Cardiac muscle cell (in vitro differentiated cells and primary cell): ENCODE data around the gene SH3PXD2B. TPM values are rescaled to one million over a fixed set of nuclear protein-coding genes. Genes with fewer than 3 reads are reported as not detected.
"Not testable (repeated sequence)": the region's sequence is repeated elsewhere in the genome, so short reads cannot be mapped to it uniquely, and the experiment has no call there.

Experiments
- DNase-seq, 2 donors: peaks; one replicate each; pipeline versions ENCODE4 v3.0.0 to v3.0.0-alpha.2; 2010 to 2017; ENCODE audit warnings: low read depth in 1 of 2, low spot score in 1 of 2
- H3K27ac ChIP-seq: fragments of 200-600 bp; sonication (generic); 2 replicates; pipeline ENCODE4 v1.5.1; 2016
- H3K27me3 ChIP-seq: fragments of 200-600 bp; sonication (generic); 2 replicates; pipeline ENCODE4 v1.6.0; 2016; ENCODE audit warnings: control low read depth
- H3K36me3 ChIP-seq: fragments of 200-600 bp; sonication (generic); 2 replicates; pipeline ENCODE4 v1.5.1; 2016; ENCODE audit warnings: control low read depth
- H3K4me1 ChIP-seq: fragments of 200-600 bp; sonication (generic); 2 replicates; pipeline ENCODE4 v1.8.1; 2017; ENCODE audit warnings: low read depth, mild to moderate bottlenecking, mixed run types
- H3K4me3 ChIP-seq: fragments of 200-600 bp; sonication (generic); 2 replicates; pipeline ENCODE4 v1.5.1; 2016; ENCODE audit warnings: mild to moderate bottlenecking
- H3K9me3 ChIP-seq: fragments of 200-600 bp; sonication (generic); 2 replicates; pipeline ENCODE4 v1.5.1; 2017; ENCODE audit warnings: low read depth, mild to moderate bottlenecking, control low read depth
- polyA plus RNA-seq: library from polyadenylated mRNA; unstranded; fragments of >200 nt; fragmentation: Nextera tagmentation; extraction: Ambion mirVana; gene quantifications from 2 replicates; pipeline ENCODE4 v1.2.1, GENCODE V29; 2016
- total RNA-seq: library from RNA; depleted of rRNA; stranded (reverse); fragments of >200 nt; gene quantifications from 2 replicates; pipeline ENCODE4 v1.2.3, GENCODE V29; 2016
- TF ChIP-seq, protein P1 (sequence below): IDR thresholded peaks from 2 replicates; pipeline ENCODE4 v1.5.1; 2012; ENCODE audit warnings: low read depth, mild to moderate bottlenecking, low read length

SH3PXD2B gene
- total and polyA plus RNA-seq, 2 experiments from 2014 or later, result 13.9 to 27.6 TPM

DNA sequence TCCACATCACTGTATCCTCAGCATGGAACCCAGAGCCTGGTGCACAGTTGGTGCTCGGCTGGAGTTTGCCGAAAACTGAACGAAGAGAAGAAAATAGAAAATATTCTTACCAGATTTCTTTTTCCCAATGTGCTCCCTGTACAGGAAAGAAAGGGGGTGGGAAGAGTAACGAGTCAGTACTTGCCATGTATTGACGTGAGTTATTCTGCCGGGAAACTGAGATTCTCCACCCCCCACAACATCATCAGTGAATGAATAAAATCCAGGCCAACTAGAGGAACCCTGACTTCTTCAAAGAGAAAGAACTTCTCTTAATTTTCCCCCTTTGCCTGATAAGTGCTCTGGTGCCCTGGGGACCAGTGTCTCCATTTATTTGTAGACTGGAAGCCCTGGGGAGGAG lies 80.6 kb downstream of the SH3PXD2B start:
- no peak overlapping the region for H3K27ac ChIP-seq
- H3K4me3 ChIP-seq, result no peak overlapping the region
- H3K9me3 ChIP-seq, result no peaks in the 10 kb centered on the region
- TF ChIP-seq, protein P1, sequence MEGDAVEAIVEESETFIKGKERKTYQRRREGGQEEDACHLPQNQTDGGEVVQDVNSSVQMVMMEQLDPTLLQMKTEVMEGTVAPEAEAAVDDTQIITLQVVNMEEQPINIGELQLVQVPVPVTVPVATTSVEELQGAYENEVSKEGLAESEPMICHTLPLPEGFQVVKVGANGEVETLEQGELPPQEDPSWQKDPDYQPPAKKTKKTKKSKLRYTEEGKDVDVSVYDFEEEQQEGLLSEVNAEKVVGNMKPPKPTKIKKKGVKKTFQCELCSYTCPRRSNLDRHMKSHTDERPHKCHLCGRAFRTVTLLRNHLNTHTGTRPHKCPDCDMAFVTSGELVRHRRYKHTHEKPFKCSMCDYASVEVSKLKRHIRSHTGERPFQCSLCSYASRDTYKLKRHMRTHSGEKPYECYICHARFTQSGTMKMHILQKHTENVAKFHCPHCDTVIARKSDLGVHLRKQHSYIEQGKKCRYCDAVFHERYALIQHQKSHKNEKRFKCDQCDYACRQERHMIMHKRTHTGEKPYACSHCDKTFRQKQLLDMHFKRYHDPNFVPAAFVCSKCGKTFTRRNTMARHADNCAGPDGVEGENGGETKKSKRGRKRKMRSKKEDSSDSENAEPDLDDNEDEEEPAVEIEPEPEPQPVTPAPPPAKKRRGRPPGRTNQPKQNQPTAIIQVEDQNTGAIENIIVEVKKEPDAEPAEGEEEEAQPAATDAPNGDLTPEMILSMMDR, result no peak
- H3K4me1 ChIP-seq, result no peaks in the 10 kb centered on the region
- DNase-seq, result no peak
- no peaks in the 10 kb centered on the region for H3K36me3 ChIP-seq
- H3K27me3 ChIP-seq, result no peaks in the 10 kb centered on the region

DNA sequence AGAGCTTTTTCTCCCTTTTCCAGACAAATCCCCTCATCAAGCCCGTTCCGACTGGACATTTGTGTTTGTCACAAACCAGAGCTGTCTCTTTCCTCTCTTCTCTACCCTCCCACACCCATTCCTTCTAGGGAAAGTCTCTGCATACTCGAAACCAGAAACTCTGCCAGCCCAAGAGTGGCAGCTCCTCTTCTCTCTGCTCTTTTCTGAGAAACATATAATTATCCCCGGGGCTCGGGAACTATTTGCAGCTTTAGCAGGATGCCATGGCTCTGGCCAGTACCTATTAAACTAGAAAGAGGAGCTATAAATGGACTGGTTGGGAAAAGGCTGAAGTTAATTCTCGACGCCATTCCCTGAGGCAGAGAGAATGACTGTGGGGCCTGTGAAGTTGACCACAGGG lies 82.6 kb downstream of the SH3PXD2B start:
- no peak for DNase-seq
- Histone ChIP-seq H3K36me3 (no peaks in the 10 kb centered on the region), H3K4me3 (no peak overlapping the region), H3K27me3 (no peaks in the 10 kb centered on the region), H3K27ac (no peak overlapping the region), H3K4me1 (no peaks in the 10 kb centered on the region), H3K9me3 (no peaks in the 10 kb centered on the region)
- TF ChIP-seq, protein P1, result no peak

DNA sequence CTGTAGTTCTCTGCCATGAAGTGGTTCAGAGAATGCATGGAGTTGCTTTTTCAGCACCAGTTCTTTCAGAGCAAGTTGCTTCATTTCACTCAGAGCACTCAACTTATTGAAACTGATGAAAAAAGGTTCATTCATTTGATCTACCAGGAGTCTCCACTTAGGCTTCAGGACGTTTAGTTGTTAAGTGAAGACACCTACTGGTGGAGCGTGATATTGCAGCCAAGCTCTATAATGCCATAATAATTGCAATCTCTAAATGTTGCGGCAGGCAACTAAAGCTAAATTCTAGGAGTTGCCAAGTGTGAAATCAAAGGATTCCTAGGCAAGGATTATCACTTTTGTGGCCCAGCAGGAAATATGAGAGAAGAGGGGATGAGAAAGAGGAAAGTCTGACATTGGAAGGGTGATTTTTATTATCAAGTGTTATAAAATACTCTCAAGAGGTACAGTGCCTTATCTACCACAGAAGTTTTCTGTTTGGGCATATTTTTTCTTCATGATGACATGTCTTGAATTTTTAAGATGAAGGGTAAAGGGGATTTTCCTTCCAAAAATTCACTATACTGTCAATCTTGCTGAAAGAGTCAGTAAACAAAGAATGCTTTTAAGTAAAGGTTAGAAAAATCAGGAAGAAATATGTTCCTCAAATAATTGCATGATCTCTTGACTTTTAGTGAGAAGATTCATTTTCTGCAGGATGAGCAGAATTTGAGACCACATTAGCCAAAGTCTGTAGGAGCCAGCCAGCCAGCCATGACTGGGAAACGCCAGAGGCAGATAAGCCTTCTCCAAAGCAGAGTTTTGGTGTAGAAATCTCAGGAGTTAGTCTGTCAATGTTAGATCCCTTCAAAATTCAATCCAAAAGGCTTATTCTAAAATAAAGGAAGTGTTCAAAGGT lies 83.4 kb downstream of the SH3PXD2B start:
- peak in 1 of 2 donors; percentile 72 for DNase-seq
- TF ChIP-seq, protein P1, result peak; percentile 73
- Histone ChIP-seq H3K4me3 (no peak overlapping the region), H3K27ac (no peak overlapping the region), H3K36me3 (no peaks in the 10 kb centered on the region), H3K4me1 (peaks cover 2% of the 10 kb centered on the region), H3K27me3 (no peaks in the 10 kb centered on the region), H3K9me3 (no peaks in the 10 kb centered on the region)

DNA sequence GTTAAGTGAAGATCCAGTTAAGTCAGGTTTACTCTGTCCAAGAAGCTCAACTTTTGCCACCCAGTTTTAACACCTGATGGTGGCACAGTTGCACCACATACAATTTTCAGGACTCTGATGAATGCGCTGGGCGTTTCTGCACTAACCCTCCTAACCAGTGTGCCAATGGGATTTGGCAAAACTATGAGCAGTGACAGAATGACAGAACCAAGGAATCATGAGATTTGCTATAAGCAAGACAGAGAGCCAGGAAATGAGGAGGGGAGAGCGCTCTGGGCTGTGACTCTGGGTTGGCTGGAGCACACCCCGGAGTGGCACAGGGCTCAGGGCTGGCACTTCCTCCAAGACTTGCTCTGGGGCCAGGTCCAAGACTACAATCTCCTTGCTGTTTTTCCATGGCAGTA lies 84.1 kb downstream of the SH3PXD2B start:
- no peak overlapping the region for H3K4me3 ChIP-seq
- TF ChIP-seq, protein P1, result no peak
- H3K36me3 ChIP-seq, result no peaks in the 10 kb centered on the region
- DNase-seq, result no peak
- peaks cover 4% of the 10 kb centered on the region for H3K4me1 ChIP-seq
- no peaks in the 10 kb centered on the region for H3K27me3 ChIP-seq
- H3K9me3 ChIP-seq, result no peaks in the 10 kb centered on the region
- H3K27ac ChIP-seq, result no peak overlapping the region

DNA sequence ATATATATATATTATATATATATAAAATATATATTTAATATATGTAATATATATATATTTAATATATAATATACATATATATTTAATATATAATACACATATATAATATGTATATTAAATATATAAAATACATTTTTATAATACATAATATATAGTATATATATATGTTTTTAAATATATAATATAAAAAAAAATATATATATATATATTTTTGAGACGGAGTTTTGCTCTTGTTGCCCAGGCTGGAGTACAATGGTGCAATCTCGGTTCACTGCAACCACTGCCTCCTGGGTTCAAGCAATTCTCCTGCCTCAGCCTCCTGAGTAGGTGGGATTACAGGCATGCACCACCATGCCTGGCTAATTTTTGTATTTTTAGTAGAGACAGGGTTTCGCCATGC lies 85.6 kb downstream of the SH3PXD2B start:
- H3K27ac ChIP-seq, DNase-seq, H3K4me3 ChIP-seq, H3K9me3 ChIP-seq, H3K27me3 ChIP-seq, H3K4me1 ChIP-seq, H3K36me3 ChIP-seq: not testable (repeated sequence)

DNA sequence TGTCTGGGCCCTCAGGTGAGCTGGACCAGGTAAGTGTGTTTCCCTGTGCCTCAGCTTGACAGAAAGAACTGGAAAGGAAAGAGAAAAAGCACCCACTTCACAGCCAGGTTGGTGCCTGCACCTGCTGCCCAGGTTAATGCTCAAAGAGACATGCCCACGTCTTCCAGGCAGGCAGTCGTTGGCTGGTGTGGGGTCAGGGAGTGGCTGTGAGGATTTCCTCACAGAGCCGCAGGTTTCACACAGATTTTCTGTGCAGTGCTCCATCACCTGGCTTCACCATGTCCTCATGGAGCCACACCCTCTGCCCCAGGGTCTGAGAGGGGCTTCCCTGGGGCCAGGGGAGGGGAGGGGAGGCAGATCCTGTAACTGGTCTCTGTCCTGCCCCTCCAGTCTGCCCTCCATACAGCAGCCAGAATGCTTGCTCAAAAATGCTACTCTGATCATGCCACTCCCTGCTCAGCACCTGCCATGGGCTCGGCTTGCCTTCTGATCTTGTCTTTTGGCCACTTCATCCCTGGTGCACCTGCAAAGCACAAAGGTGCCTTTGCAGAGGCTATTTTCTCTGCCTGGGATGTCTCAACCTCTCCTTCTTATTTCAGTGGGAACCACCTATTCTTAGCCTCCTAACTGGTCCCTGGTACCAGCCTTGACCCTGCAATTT lies 88.2 kb downstream of the SH3PXD2B start:
- H3K4me1 ChIP-seq, result peaks cover 4% of the 10 kb centered on the region
- H3K36me3 ChIP-seq, result no peaks in the 10 kb centered on the region
- no peaks in the 10 kb centered on the region for H3K27me3 ChIP-seq
- TF ChIP-seq, protein P1, result no peak
- DNase-seq, result no peak
- no peaks in the 10 kb centered on the region for H3K9me3 ChIP-seq
- no peak overlapping the region for H3K4me3 ChIP-seq
- H3K27ac ChIP-seq, result no peak overlapping the region
